Liver (tissue), 9 donors: ENCODE data around the gene CASTOR1. TPM values are rescaled to one million over a fixed set of nuclear protein-coding genes. Genes with fewer than 3 reads are reported as not detected.

Source experiments
- DNase-seq: peaks from one replicate; pipeline ENCODE4 v3.0.0-alpha.2; 2017; ENCODE audit warnings: low spot score
- H3K27ac ChIP-seq, 2 donors: one replicate each; pipeline ENCODE4 v1.7.0; 2013; ENCODE audit warnings: inconsistent platforms in 2 of 2, low read length in 2 of 2, control low read depth in 1 of 2, low read depth in 1 of 2, mild to moderate bottlenecking in 1 of 2
- H3K27me3 ChIP-seq, 4 donors: one replicate each; pipeline versions ENCODE4 v1.6.1 to v1.7.0; 2013; ENCODE audit warnings: low read length in 3 of 4, inconsistent platforms in 1 of 4, mild to moderate bottlenecking in 1 of 4, moderate library complexity in 1 of 4; ENCODE audit not compliant: control insufficient read depth in 4 of 4, insufficient read depth in 4 of 4
- H3K36me3 ChIP-seq, 4 donors: one replicate each; pipeline versions ENCODE4 v1.6.1 to v1.7.0; 2013; ENCODE audit warnings: low read length in 3 of 4, mild to moderate bottlenecking in 3 of 4, low read depth in 1 of 4, moderate library complexity in 1 of 4; ENCODE audit not compliant: control insufficient read depth in 4 of 4, insufficient read depth in 3 of 4
- H3K4me1 ChIP-seq, 4 donors: one replicate each; pipeline versions ENCODE4 v1.6.1 to v1.7.0; 2013; ENCODE audit warnings: low read length in 3 of 4, mild to moderate bottlenecking in 3 of 4, moderate library complexity in 1 of 4; ENCODE audit not compliant: control insufficient read depth in 4 of 4, insufficient read depth in 4 of 4
- H3K4me3 ChIP-seq, 3 donors: one replicate each; pipeline versions ENCODE4 v1.6.1 to v1.7.0; 2013; ENCODE audit warnings: low read length in 3 of 3, control low read depth in 1 of 3, low read depth in 1 of 3, mild to moderate bottlenecking in 1 of 3
- H3K9ac ChIP-seq, 2 donors: one replicate each; pipeline ENCODE4 v1.7.0; 2013; ENCODE audit warnings: low read length in 2 of 2, mild to moderate bottlenecking in 2 of 2, moderate library complexity in 2 of 2, control low read depth in 1 of 2, low read depth in 1 of 2
- H3K9me3 ChIP-seq, 4 donors: one replicate each; pipeline versions ENCODE4 v1.6.1 to v1.7.0; 2013; ENCODE audit warnings: low read length in 3 of 4; ENCODE audit not compliant: control insufficient read depth in 4 of 4
- ATF3 ChIP-seq: IDR thresholded peaks from 2 replicates; pipeline ENCODE4 v1.6.1; 2016; ENCODE audit warnings: antibody characterized with exemption
- EGR1 ChIP-seq, 2 donors: IDR thresholded peaks; 2 replicates each; pipeline ENCODE4 v1.6.1; 2016 to 2018; ENCODE audit warnings: antibody characterized with exemption in 2 of 2, low read depth in 2 of 2
- FOXA1 ChIP-seq: IDR thresholded peaks from 2 replicates; pipeline ENCODE4 v1.6.1; 2016; ENCODE audit warnings: antibody characterized with exemption
- FOXA2 ChIP-seq: IDR thresholded peaks from 2 replicates; pipeline ENCODE4 v1.6.1; 2016; ENCODE audit warnings: antibody characterized with exemption
- GABPA ChIP-seq, 2 donors: IDR thresholded peaks in 1 of 2; conservative IDR thresholded peaks in 1 of 2; 2 replicates each; pipeline ENCODE4 v1.6.1; 2016; ENCODE audit warnings: antibody characterized with exemption in 2 of 2, mild to moderate bottlenecking in 1 of 2, moderate library complexity in 1 of 2
- HNF4A ChIP-seq, 2 donors: conservative IDR thresholded peaks; 2 replicates each; pipeline ENCODE4 v1.6.1; 2016; ENCODE audit warnings: antibody characterized with exemption in 2 of 2, mild to moderate bottlenecking in 2 of 2
- HNF4G ChIP-seq: IDR thresholded peaks from 2 replicates; pipeline ENCODE4 v1.6.1; 2016; ENCODE audit warnings: antibody characterized with exemption
- JUND ChIP-seq, 2 donors: IDR thresholded peaks; 2 replicates each; pipeline ENCODE4 v1.6.1; 2016; ENCODE audit warnings: antibody characterized with exemption in 2 of 2
- MAX ChIP-seq: IDR thresholded peaks from 2 replicates; pipeline ENCODE4 v1.6.1; 2016; ENCODE audit warnings: antibody characterized with exemption
- NR2F2 ChIP-seq: IDR thresholded peaks from 2 replicates; pipeline ENCODE4 v1.6.1; 2016; ENCODE audit warnings: antibody characterized with exemption
- RAD21 ChIP-seq, 2 donors: IDR thresholded peaks; 2 replicates each; pipeline ENCODE4 v1.6.1; 2016; ENCODE audit warnings: antibody characterized with exemption in 2 of 2, mild to moderate bottlenecking in 2 of 2
- REST ChIP-seq: IDR thresholded peaks from 2 replicates; pipeline ENCODE4 v1.6.1; 2016; ENCODE audit warnings: antibody characterized with exemption, mild to moderate bottlenecking
- RXRA ChIP-seq, 2 donors: IDR thresholded peaks; 2 replicates each; pipeline ENCODE4 v1.6.1; 2017 to 2018; ENCODE audit warnings: antibody characterized with exemption in 2 of 2, mild to moderate bottlenecking in 1 of 2
- SP1 ChIP-seq: IDR thresholded peaks from 2 replicates; pipeline ENCODE4 v1.6.1; 2018; ENCODE audit warnings: antibody characterized with exemption, mild to moderate bottlenecking
- TAF1 ChIP-seq: conservative IDR thresholded peaks from 2 replicates; pipeline ENCODE4 v1.6.1; 2016; ENCODE audit warnings: antibody characterized with exemption, mild to moderate bottlenecking
- YY1 ChIP-seq: IDR thresholded peaks from 2 replicates; pipeline ENCODE4 v1.6.1; 2016; ENCODE audit warnings: antibody characterized with exemption, mild to moderate bottlenecking
- WGBS: extraction: QIAGEN DNeasy Blood & Tissue Kit; methylation state at CpG from one replicate; pipeline ENCODE4 v1.1.7; 2013; 5-methylcytosine and 5-hydroxymethylcytosine counted together
- polyA plus RNA-seq, 2 donors: library from polyadenylated mRNA; stranded (reverse) in 1 of 2; unstranded in 1 of 2; fragments of 200-250 nt in 1 of 2; fragments of >200 nt in 1 of 2; fragmentation: Nextera tagmentation in 1 of 2; extraction: Ambion mirVana in 1 of 2; gene quantifications; one replicate each; pipeline versions ENCODE4 v1.2.1 to v1.2.3, GENCODE V29; 2013 to 2015
- total RNA-seq, 2 donors: library from RNA; depleted of rRNA; stranded (reverse); fragments of >200 nt; gene quantifications; one replicate each; pipeline ENCODE4 v1.2.3, GENCODE V29; 2014
- TF ChIP-seq, protein P1 (sequence below): IDR thresholded peaks from 2 replicates; pipeline ENCODE4 v1.6.1; 2016; ENCODE audit warnings: antibody characterized with exemption
- TF ChIP-seq, protein P2 (sequence below): fragments of 150-350 bp; IDR thresholded peaks from 2 replicates; pipeline ENCODE4 v1.5.1; 2017; ENCODE audit warnings: improper control_type of control experiment, low read depth, low read length; ENCODE audit not compliant: missing input control
- donor health status: healthy.
- donor health status: healthy.
- donor health status: healthy.
- donor health status: healthy.
- donor health status: healthy.

CASTOR1 gene
- total and polyA plus RNA-seq, 4 donors: 1.8 to 5.4 (median 2.4) TPM

GRCh38 chr22:30328466-30329049 lies 39.3 kb upstream of the CASTOR1 start:
- Histone ChIP-seq H3K4me3 (no peak overlapping the region), H3K9ac (no peak overlapping the region), H3K27ac (no peak overlapping the region), H3K27me3 (no peaks in the 10 kb centered on the region), H3K36me3 (peaks cover 3 to 16% (median 8%) of the 10 kb centered on the region in 4 donors), H3K9me3 (no peaks in the 10 kb centered on the region), H3K4me1 (peaks cover 4 to 35% (median 30%) of the 10 kb centered on the region in 4 donors)
- 88% methylated on average over 3 of the region's 3 CpGs for WGBS
- no peak for DNase-seq
- TF ChIP-seq HNF4G (no peak), HNF4A (conservative IDR thresholded peaks at IDR 0.05) (no peak), MAX (no peak), FOXA1 (no peak), EGR1 (IDR thresholded peaks at IDR 0.05; ENCODE audit: low read depth in 2 of 2) (no peak), GABPA (IDR thresholded peaks at IDR 0.05 in 1 of 2, conservative IDR thresholded peaks at IDR 0.05 in 1 of 2) (no peak)
- TF ChIP-seq, protein P1, sequence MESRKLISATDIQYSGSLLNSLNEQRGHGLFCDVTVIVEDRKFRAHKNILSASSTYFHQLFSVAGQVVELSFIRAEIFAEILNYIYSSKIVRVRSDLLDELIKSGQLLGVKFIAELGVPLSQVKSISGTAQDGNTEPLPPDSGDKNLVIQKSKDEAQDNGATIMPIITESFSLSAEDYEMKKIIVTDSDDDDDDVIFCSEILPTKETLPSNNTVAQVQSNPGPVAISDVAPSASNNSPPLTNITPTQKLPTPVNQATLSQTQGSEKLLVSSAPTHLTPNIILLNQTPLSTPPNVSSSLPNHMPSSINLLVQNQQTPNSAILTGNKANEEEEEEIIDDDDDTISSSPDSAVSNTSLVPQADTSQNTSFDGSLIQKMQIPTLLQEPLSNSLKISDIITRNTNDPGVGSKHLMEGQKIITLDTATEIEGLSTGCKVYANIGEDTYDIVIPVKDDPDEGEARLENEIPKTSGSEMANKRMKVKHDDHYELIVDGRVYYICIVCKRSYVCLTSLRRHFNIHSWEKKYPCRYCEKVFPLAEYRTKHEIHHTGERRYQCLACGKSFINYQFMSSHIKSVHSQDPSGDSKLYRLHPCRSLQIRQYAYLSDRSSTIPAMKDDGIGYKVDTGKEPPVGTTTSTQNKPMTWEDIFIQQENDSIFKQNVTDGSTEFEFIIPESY: no peak

GRCh38 chr22:30327864-30328345 lies 38.6 kb upstream of the CASTOR1 start:
- peaks cover 4 to 35% (median 30%) of the 10 kb centered on the region in 4 donors for H3K4me1 ChIP-seq
- no peak for TF ChIP-seq TAF1
- no peak for TF ChIP-seq SP1
- no peak for TF ChIP-seq GABPA (IDR thresholded peaks at IDR 0.05 in 1 of 2, conservative IDR thresholded peaks at IDR 0.05 in 1 of 2)
- TF ChIP-seq NR2F2: no peak
- TF ChIP-seq HNF4G: no peak
- no peak for TF ChIP-seq HNF4A (conservative IDR thresholded peaks at IDR 0.05)
- TF ChIP-seq RXRA (IDR thresholded peaks at IDR 0.05): peak in 1 of 2 donors; percentile 18
- TF ChIP-seq YY1: no peak
- no peak for TF ChIP-seq REST
- TF ChIP-seq, protein P2, sequence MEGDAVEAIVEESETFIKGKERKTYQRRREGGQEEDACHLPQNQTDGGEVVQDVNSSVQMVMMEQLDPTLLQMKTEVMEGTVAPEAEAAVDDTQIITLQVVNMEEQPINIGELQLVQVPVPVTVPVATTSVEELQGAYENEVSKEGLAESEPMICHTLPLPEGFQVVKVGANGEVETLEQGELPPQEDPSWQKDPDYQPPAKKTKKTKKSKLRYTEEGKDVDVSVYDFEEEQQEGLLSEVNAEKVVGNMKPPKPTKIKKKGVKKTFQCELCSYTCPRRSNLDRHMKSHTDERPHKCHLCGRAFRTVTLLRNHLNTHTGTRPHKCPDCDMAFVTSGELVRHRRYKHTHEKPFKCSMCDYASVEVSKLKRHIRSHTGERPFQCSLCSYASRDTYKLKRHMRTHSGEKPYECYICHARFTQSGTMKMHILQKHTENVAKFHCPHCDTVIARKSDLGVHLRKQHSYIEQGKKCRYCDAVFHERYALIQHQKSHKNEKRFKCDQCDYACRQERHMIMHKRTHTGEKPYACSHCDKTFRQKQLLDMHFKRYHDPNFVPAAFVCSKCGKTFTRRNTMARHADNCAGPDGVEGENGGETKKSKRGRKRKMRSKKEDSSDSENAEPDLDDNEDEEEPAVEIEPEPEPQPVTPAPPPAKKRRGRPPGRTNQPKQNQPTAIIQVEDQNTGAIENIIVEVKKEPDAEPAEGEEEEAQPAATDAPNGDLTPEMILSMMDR: peak; percentile 17
- TF ChIP-seq MAX: no peak
- no peak for TF ChIP-seq EGR1 (IDR thresholded peaks at IDR 0.05; ENCODE audit: low read depth in 2 of 2)
- no peak for TF ChIP-seq FOXA2
- TF ChIP-seq, protein P1: no peak
- no peak for TF ChIP-seq JUND (IDR thresholded peaks at IDR 0.05)
- no peak for TF ChIP-seq FOXA1
- TF ChIP-seq RAD21 (IDR thresholded peaks at IDR 0.05): peak; percentile 61 to 69
- no peak for TF ChIP-seq ATF3
- no peak overlapping the region for H3K9ac ChIP-seq
- H3K9me3 ChIP-seq: no peaks in the 10 kb centered on the region
- WGBS: 67% methylated on average over 5 of the region's 5 CpGs
- H3K36me3 ChIP-seq: peaks cover 1 to 10% (median 2%) of the 10 kb centered on the region in 4 donors
- no peak for DNase-seq
- H3K27ac ChIP-seq: no peak overlapping the region
- no peak overlapping the region for H3K4me3 ChIP-seq
- no peaks in the 10 kb centered on the region for H3K27me3 ChIP-seq
